GM19438 (cell line): ENCODE measurements around the gene RSPH9.

ENCODE experiments used
- ATAC-seq: cut with Tn5 transposase; IDR thresholded peaks from one replicate; pipeline ENCODE4 v1.9.1; 2021; ENCODE audit warnings: low read depth; ENCODE audit not compliant: unreplicated experiment

The RSPH9 gene

GRCh38 chr6:43644940-43645612 is at the start of gene RSPH9:
Gene RSPH9 (plus strand): TSS chr6:43645036. CDS start chr6:43645099, 63 bp downstream.
- ATAC-seq = peak; percentile 86

GRCh38 chr6:43600595-43600994 is 44.2 kb upstream of the RSPH9 start:
- ATAC-seq = no peak

GRCh38 chr6:43604174-43604573 is 40.7 kb upstream of the RSPH9 start:
- ATAC-seq = no peak

- ATAC-seq = no peak
These were observed 38.8 kb upstream of the RSPH9 start for GRCh38 chr6:43606019-43606418.

- no peak for ATAC-seq
These were observed 36.5 kb upstream of the RSPH9 start for GRCh38 chr6:43608310-43608763.

GRCh38 chr6:43608807-43609206 is 36.0 kb upstream of the RSPH9 start:
- ATAC-seq = no peak

GRCh38 chr6:43609402-43609801 is 35.4 kb upstream of the RSPH9 start:
- no peak for ATAC-seq

- ATAC-seq = no peak
These were observed 34.4 kb upstream of the RSPH9 start for GRCh38 chr6:43610431-43610830.

- no peak for ATAC-seq
These were observed 31.0 kb upstream of the RSPH9 start for GRCh38 chr6:43613721-43614395.

- no peak for ATAC-seq
These were observed 30.5 kb upstream of the RSPH9 start for GRCh38 chr6:43614396-43614730.

GRCh38 chr6:43616725-43617472 is 27.9 kb upstream of the RSPH9 start:
- ATAC-seq = no peak

GRCh38 chr6:43621078-43621835 is 23.6 kb upstream of the RSPH9 start:
- ATAC-seq = no peak

GRCh38 chr6:43621836-43622180 is 23.0 kb upstream of the RSPH9 start:
- no peak for ATAC-seq

- ATAC-seq = no peak
These were observed 22.3 kb upstream of the RSPH9 start for GRCh38 chr6:43622541-43622940.

GRCh38 chr6:43623880-43624785 is 20.7 kb upstream of the RSPH9 start:
- ATAC-seq = no peak

- ATAC-seq = no peak
These were observed 20.0 kb upstream of the RSPH9 start for GRCh38 chr6:43624786-43625288.

GRCh38 chr6:43625393-43625992 is 19.3 kb upstream of the RSPH9 start:
- ATAC-seq = no peak

- ATAC-seq = no peak
These were observed 17.6 kb upstream of the RSPH9 start for GRCh38 chr6:43627008-43627825.
